Left cardiac atrium (tissue), 4 donors: ENCODE results near the gene TMEM207. TPM values are rescaled to one million over a fixed set of nuclear protein-coding genes. Genes with fewer than 3 reads are reported as not detected.

Source experiments
- ATAC-seq, 2 donors: fragments of 200-7000 bp; cut with Tn5 transposase; one replicate each; pipeline ENCODE4 v1.9.1; 2020; ENCODE audit warnings: mild to moderate bottlenecking in 2 of 2, moderate library complexity in 2 of 2
- DNase-seq: peaks from one replicate; pipeline ENCODE4 v3.0.0-alpha.2; 2020
- intact Hi-C, 2 donors: fragments of 100-400 bp; cut with DNase I; formaldehyde crosslinking; loops; one replicate each; pipeline versions ENCODE4 v1.14.1 to v1.15.1; 2022 to 2023
- total RNA-seq, 2 donors: library from RNA; stranded (reverse); fragmentation: NEBNext Ultra II Directional; extraction: Animal tissue kit (Norgen Biotek cat#: 25700); gene quantifications; one replicate each; pipeline ENCODE4 v1.2.1, GENCODE V29; 2021
- donor health status: DM: no; HTN: yes; CAD: no.
- donor health status: DM: no; HTN: yes; CAD: no; lungs with severe emphysema.
- donor health status: DM: yes; HTN: yes; CAD: no.
- donor health status: Dilated cardiomyopathy.

The TMEM207 gene
- total RNA-seq, 2 donors from 2014 or later = not detected

- intact Hi-C loops = no loop called here
These were observed 51.8 kb downstream of the TMEM207 start for GRCh38 chr3:190397889-190398288.

GRCh38 chr3:190396001-190396400, 53.7 kb downstream of the TMEM207 start:
- ATAC-seq = no peak

More at GRCh38 chr3:190397889-190398288, 51.8 kb downstream of the TMEM207 start:
- DNase-seq (no peak), ATAC-seq (no peak)

GRCh38 chr3:190388703-190389102, 61.0 kb downstream of the TMEM207 start:
- DNase-seq (no peak), ATAC-seq (no peak)
- intact Hi-C loops = loop anchor here in 1 of 2 donors (10.0 kb wide), 2 partner anchors 164 to 424 kb away; no protein-coding TSS in a partner anchor

More at GRCh38 chr3:190396001-190396400, 53.7 kb downstream of the TMEM207 start:
- no peak for DNase-seq
- intact Hi-C loops = no loop called here

- intact Hi-C loops = loop anchor here in 1 of 2 donors (10.0 kb wide), 2 partner anchors 163 to 423 kb away; no protein-coding TSS in a partner anchor
- ATAC-seq = no peak
- DNase-seq = no peak
These were observed 62.0 kb downstream of the TMEM207 start, which contains the start of gene CLDN16 for GRCh38 chr3:190387578-190388213. Gene CLDN16 (plus strand): TSS chr3:190388163. CDS start chr3:190388330, 167 bp downstream.

- DNase-seq (no peak), ATAC-seq (peak in 1 of 2 donors; percentile 76)
- intact Hi-C loops = loop anchor here in 1 of 2 donors (10.0 kb wide), 2 partner anchors 161 to 421 kb away; no protein-coding TSS in a partner anchor
These were observed 63.7 kb downstream of the TMEM207 start for GRCh38 chr3:190385731-190386688.

- intact Hi-C loops = loop anchor here in 1 of 2 donors (10.0 kb wide), 2 partner anchors 160 to 420 kb away; no protein-coding TSS in a partner anchor
- DNase-seq = no peak
- ATAC-seq = peak; percentile 71
These were observed 65.4 kb downstream of the TMEM207 start for GRCh38 chr3:190384309-190384756.

- intact Hi-C loops = loop anchor here in 1 of 2 donors (10.0 kb wide), 2 partner anchors 157 to 417 kb away; no protein-coding TSS in a partner anchor
- ATAC-seq = peak in 1 of 2 donors; percentile 76
- DNase-seq = no peak
These were observed 67.6 kb downstream of the TMEM207 start for GRCh38 chr3:190382082-190382481.

- DNase-seq (no peak), ATAC-seq (no peak)
- intact Hi-C loops = loop anchor here in 1 of 2 donors (10.0 kb wide), 2 partner anchors 157 to 417 kb away; no protein-coding TSS in a partner anchor
These were observed 68.3 kb downstream of the TMEM207 start for GRCh38 chr3:190381441-190381840.

- intact Hi-C loops = loop anchor here in 1 of 2 donors (10.0 kb wide), 2 partner anchors 155 to 415 kb away; no protein-coding TSS in a partner anchor
- DNase-seq = no peak
- ATAC-seq = no peak
These were observed 69.5 kb downstream of the TMEM207 start for GRCh38 chr3:190380184-190380583.

Other genes starting within 250 kb of the TMEM207 start
- gene CLDN1, start 127.5 kb downstream of the TMEM207 start, total RNA-seq = 1 to 10 TPM; 4.4 to 4.5 TPM
- under 1 TPM; 0.08 to 0.15 TPM for gene CLDN16, start 61.7 kb downstream of the TMEM207 start, total RNA-seq
- gene IL1RAP, start 64.2 kb upstream of the TMEM207 start, total RNA-seq = 10 to 100 TPM in 1 of 2 donors, 1 to 10 TPM in 1; 7.1 to 14.7 TPM